ENCODE data around the gene RAB15.

- TF ChIP-seq NCOA4 (IDR thresholded peaks at IDR 0.05; ENCODE audit: partially characterized antibody) (no peak), USF2 (CRISPR knock-in tag; IDR thresholded peaks at IDR 0.05) (no peak), BRD4 (IDR thresholded peaks at IDR 0.05) (no peak), GABPB2 (CRISPR knock-in tag; conservative IDR thresholded peaks at IDR 0.05) (no peak), MCM3 (IDR thresholded peaks at IDR 0.05) (no peak)
Measured at GRCh38 chr14:64944861-64945260, 27.3 kb downstream of the RAB15 start.
